AG20443 (cell line): ENCODE measurements around the gene RPL41.
"Not testable (repeated sequence)": the region's sequence is repeated elsewhere in the genome, so short reads cannot be mapped to it uniquely, and the experiment has no call there.

Experiments used
- DNase-seq: peaks from one replicate; pipeline ENCODE4 v3.0.0; 2012; ENCODE audit warnings: low spot score, mixed read lengths

Gene RPL41

DNA sequence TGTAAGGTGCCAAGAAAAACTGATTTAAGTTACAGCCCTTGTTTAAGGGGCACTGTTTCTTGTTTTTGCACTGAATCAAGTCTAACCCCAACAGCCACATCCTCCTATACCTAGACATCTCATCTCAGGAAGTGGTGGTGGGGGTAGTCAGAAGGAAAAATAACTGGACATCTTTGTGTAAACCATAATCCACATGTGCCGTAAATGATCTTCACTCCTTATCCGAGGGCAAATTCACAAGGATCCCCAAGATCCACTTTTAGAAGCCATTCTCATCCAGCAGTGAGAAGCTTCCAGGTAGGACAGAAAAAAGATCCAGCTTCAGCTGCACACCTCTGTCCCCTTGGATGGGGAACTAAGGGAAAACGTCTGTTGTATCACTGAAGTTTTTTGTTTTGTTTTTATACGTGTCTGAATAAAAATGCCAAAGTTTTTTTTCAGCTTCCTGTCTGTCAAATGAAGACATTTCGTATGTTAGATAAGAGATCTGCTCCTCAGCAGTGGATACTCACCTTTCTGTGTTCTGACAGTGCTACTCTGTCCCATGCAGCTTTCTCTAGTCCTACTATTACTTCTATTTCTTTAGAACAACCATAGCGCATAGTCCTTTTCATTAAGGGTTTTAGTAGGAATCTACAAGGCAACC is 13.2 kb upstream of the RPL41 start:
- no peak for DNase-seq

DNA sequence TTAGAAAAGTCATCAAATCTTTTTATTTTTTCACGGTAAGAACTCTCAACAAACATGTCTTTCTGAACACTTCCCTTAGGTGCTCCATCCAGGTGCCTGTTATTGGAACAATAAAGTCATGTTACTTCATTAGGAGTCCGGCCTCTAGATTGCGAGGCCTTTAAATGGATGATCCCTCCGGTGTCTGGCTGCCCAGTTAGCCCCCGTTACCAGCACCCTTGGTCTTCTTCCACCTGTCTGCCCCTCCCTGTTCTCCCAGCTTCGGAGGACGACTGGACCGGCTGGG is 12.7 kb upstream of the RPL41 start:
- no peak for DNase-seq

DNA sequence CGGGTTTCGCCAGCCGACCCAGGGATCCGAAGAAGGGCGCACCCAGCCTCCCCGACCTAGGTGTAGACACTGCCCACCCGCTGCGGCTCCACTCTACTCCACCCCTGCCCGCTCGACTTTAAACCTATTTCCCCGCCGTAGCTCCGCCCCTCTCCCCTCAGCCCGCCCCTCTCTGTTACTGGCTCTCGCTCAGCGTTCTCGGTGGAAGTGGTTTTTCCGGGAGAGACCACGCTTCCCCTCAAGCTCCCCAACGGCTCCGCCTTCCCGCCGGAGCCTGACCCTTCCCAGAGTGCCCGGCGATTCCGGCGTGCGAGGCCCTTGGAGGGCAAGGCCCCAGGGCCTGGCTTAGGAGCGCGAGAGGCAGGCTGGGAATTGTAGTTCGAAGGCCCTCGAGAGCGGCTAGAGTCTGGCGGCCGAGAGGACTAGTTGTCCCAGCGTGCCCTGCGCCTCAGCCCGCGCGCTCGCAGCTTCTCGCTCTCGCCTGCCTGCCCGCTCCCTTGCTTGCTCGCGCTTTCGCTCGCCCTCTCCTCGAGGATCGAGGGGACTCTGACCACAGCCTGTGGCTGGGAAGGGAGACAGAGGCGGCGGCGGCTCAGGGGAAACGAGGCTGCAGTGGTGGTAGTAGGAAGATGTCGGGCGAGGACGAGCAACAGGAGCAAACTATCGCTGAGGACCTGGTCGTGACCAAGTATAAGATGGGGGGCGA is 12.2 kb upstream of the RPL41 start, which contains the start of gene PA2G4:
TSS of gene PA2G4 (plus strand) at position 451 of the 706 bp plus-strand sequence. CDS start at position 630, 179 bp downstream.
- peak; percentile 98 for DNase-seq

DNA sequence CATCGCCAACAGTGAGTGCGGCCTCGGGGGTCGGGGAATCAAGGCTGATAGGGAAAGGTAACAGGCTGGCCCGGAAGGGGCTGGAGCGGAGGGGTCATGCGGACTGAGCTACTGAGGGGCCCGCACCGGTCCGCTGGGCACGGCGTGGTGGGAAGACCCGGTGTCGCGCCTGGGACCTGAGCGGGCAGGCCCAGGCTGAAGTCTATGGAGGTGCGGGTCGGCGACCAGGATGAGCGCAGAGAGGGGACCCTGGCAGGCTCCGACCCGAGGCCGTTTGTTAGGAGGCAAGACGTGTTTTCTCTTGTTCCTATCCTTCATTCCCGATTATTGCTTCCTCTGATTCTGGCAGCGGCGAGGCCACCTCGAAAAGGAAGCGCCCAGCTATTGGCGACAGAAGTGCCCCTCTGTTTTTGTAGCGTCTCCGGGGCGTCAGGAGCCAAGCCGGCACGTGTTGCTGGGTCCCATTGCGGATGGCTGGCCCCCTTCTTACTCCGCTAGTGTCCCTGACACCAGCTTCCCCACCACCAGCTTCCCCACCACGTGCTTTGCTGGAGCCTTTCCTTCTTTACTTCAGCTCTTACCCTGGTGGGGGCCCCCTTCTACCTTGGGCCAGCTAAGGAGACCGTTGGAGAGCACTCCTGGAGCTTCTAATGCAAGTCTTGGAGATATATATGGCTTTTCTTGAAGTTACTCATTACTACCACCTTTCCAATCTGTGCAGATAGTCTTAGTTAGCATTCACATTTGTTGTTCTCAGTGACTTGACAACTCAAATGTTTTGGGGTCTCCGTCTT is 11.4 kb upstream of the RPL41 start:
- DNase-seq, result peak; percentile 25

DNA sequence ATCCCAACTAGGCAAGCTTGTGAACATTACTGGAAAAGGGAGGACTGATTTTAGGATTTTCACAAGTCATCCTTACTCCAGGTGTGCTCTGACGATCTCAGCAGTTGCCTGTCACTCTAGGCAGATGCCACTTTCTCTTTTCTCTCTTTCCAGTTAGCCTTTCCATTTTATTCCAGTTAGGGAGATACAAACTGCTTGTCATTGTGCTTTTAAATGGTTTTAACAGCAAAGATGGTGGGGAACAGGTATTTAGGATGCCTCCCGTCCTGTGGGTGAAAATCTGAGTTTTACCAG is 10.9 kb upstream of the RPL41 start:
- DNase-seq, result no peak

DNA sequence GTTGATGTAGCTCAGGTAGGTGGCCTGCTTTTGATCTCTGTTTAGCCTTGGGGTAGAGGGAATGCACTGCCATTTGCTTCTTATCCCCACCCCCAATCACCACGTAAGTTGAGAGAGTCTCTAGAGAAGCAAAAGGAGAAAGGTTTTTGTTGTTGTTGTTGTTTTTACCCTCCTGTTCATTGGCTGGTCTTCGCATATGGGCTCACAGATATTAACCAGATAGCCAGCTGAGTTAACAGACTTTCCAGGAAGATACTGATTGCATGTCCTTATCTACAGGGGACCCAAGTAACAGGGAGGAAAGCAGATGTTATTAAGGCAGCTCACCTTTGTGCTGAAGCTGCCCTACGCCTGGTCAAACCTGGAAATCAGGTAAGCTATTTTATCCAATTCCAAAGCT is 9.2 kb upstream of the RPL41 start:
- no peak for DNase-seq

DNA sequence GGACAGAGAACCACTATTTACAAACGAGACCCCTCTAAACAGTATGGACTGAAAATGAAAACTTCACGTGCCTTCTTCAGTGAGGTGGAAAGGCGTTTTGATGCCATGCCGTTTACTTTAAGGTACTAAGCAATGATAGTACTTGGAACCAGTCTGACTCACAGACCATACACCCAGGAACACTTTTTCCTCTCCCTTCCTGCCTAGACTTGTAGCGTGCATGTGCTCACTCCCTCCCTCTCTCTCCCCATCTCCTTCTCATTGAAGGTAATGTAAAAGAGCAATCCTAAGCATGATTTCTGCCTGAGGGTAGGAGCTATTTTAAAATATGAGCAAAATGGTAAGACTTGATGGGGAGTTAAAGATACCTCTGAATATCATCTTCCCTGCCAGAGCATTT is 5.9 kb upstream of the RPL41 start:
- no peak for DNase-seq

DNA sequence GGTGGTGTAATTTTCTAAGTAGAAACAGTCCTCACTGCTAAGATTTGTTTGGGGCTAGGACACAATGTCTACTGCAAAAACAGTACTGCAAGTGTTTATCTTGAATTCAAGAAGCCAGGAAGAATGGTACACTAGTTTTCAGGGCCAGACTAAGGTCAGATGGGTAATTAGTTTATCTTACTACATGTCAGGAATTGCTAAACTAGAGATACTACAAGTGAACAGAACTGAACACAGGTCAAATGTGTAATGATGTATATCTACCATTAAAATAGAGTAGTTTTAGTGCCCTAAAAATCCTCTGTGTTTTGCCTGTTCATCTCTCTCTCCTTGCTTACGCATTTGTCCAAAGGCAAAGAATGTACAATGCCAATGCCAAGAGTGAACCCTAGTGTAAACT is 2.3 kb upstream of the RPL41 start:
- DNase-seq, result no peak

DNA sequence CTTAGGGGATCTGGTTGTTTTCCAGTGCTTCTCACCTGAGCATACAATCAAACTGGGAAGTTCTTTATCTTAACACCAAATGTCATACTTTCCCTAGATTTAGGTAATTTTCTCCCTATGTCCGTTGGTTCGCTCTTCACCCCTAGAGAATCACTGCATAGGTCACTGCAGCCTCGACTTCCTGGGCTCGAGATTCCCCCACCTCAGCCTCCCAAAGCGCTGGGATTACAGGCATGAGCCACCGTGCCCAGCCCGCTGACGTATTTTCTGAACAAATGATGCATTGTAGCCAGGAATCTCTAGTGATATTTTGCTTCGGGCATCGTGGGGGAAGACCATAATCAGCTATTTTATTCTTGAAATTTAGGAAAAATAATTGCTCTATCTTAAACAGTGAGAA is 1.1 kb upstream of the RPL41 start:
- no peak for DNase-seq

DNA sequence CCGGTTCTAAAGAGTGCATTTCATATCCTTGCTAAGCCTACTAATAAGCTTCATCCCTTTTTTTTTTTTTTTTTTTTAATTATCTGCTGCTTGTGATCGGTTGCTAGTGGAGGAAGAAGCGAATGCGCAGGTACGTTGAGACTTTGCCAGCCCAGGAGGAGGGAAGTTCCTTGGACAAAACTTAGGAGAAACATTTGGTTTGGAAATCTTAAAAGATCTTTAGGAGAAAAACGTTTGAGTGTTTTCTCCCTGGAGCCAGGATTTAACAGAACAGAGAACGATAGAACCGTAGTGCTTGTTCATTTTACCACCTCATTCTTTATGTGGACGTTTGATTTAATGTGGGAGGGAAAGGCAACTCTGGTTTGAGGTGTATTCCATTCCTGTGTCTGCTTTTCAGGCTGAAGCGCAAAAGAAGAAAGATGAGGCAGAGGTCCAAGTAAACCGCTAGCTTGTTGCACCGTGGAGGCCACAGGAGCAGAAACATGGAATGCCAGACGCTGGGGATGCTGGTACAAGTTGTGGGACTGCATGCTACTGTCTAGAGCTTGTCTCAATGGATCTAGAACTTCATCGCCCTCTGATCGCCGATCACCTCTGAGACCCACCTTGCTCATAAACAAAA is 761 bp downstream of the RPL41 start:
- not testable (repeated sequence) for DNase-seq

DNA sequence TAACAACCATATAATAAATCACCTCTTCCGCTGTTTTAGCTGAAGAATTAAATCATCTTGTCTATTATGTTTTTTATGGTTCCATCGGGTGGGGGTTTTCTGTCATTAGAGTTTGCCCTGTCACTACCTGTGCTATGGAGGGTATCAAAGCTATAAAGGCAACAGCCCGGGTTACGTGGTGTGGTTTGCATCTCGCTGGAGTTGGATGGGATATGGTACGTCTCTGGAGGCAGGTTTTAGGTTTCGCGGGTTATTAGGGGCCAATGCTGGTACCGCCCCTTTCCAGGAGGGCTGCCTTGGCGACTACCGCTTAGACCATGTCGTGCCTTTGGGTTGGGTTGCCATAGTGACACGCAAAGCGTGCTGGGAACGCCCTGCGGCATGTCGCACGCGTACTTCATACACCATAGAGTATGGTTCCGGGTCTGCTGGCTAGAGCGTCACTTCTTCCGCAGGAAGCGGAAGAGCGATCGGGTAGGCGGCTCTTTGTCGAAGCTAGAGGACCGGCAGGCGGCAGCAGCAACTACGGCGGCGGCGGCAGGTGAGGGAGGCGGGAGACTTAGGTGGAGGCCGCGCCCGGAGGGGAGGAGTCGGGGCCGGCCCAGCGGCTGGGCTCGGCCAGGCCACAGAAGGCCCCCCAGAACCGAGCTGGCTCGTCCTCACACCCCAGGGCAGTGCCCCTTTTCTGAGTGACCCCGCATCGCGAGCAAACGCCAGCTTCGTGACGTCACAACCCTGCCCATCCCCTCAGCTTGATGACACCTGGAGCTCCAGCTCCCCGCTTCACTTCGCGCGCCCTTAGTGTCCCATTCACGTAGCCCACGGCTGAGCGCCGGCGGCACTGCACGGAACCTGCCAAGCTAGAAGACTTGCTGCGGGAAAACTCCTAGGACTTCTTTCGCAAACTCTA is 1.6 kb downstream of the RPL41 start, which contains the start of gene ZC3H10:
TSS of gene ZC3H10 (plus strand) at position 489 of the 910 bp plus-strand sequence. CDS start 2,297 bp downstream, outside the sequence.
- DNase-seq, result peak; percentile 96

DNA sequence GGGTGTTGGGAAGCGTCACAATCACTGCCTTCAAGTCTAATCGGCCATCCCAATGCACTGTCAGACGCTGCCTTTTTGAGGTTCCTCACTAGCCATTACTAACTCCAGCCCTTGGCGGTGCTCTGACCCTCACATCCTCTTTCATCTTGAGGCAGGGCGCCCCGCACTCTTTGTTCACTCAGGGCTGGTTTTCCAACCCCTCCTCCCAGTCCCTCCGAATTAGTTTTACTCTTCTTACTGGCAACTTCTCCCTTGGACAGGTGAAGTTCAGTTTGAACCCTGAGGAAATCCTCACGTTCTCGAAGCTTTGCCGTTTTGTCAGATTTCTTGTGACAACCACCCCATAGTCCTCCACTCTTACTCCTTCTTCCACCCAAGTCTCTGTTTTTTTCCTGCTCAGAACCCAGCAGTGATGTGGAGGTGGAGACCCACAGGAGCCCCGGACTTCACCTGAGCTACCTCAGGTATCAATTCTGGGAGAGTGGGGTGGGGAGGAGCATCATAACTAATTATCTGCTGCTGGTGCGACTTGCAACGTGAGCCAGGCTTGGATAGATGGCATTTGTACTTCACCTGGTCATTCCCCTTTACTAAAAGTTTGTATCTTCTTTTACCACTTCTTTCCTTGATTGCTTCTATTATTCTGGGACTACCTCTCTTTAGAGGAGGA is 2.4 kb downstream of the RPL41 start:
- no peak for DNase-seq

DNA sequence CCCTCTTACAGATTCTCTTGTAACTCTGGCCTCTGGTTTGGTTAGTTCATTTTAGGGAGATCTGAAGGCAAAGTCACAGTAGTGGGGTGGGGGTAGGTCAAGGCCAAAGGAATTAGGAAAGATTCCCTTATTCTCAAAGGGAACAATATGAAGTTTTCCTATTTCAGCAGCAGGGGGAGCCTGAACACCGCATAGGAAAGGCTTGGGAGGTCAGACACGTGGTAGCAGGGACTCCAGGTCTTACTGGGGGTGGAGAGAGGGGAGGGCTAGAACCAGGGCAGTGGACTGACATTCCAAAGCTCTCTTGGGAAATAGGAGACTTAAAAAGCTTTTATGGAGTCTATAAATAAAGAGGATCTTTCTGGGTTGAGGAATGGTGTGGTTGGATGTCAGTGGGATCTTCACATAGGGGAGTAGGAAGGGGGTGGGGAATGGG is 2.9 kb downstream of the RPL41 start:
- DNase-seq, result peak; percentile 84

DNA sequence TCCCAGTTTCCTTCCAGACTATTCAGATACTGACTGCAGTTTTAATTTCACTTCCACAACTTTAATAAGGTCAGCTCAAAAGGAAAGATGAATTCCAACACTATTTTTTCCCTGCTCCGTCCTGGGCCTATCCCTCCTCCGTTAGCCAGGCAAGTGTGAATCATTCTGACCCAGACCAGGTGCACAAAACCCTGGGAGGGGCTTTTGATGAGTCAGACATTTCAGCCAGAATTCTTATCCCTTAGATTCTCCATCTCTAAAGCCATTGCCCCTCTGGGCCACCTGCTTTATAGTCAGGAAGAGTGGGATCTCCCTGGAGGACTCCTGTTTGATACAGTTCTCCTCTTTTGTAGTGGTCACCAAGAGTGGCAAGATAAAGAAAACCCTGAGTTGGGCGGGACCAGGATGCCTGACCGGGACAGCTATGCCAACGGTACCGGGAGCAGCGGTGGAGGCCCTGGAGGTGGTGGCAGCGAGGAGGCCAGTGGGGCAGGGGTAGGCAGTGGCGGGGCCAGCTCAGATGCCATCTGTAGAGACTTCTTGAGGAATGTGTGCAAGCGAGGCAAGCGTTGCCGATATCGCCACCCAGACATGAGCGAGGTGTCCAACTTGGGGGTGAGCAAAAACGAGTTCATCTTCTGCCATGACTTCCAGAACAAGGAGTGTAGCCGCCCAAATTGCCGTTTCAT is 3.9 kb downstream of the RPL41 start:
- DNase-seq, result no peak

DNA sequence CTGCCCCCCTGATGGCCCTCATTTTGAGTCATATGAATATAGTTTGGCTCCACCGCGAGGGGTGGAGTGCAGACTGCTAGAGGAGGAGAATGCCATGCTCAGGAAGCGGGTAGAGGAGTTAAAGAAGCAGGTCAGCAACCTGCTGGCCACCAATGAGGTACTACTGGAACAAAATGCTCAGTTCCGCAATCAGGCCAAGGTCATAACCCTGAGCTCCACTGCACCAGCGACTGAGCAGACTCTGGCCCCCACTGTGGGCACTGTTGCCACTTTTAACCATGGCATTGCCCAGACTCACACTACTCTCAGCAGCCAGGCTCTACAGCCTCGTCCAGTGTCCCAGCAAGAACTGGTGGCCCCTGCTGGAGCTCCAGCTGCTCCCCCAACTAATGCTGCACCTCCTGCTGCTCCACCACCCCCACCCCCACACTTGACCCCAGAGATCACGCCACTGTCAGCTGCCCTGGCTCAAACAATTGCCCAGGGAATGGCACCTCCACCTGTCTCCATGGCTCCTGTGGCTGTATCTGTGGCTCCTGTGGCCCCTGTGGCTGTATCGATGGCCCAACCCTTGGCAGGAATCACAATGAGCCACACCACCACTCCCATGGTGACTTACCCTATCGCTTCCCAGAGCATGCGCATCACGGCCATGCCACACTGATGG is 4.9 kb downstream of the RPL41 start:
- no peak for DNase-seq

DNA sequence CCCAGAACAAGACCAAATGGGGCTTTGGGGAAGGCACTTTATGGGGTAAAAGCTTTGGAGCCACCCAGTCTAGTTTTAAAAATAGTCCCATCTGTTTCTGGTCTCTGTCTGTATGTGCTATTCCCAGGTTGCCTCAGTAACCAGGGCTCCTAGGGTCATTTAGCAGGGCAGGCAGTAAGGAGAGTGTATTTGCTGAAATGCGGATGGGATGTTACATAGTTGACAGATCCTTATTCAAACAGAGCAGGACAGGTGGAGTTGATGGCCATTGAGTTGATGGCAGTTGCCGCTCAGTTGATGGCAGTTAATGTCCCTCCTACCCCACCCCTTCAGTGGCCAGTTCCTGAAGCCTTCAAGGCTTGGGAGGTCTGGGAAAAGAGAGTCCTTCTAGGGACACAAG is 6.2 kb downstream of the RPL41 start:
- DNase-seq, result no peak

DNA sequence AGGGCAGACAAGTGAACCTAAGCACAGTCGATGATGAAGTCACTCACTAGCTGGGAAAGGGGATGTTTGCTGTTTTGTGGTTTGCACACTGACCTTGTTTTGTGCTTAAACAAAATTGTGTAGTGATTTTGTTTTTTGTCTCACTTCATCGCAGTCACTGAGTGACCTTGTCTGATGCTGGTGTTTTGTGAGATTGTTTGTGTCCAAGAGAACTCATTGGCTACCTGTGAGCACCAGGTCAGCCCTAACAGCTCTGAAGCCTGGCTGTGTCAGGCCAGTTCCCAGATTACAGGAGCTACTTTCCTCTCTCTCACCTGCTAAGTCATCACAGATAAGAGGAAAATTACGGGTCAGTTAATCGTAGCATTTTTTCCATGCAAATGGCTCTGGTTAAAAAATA is 7.7 kb downstream of the RPL41 start:
- DNase-seq, result no peak

DNA sequence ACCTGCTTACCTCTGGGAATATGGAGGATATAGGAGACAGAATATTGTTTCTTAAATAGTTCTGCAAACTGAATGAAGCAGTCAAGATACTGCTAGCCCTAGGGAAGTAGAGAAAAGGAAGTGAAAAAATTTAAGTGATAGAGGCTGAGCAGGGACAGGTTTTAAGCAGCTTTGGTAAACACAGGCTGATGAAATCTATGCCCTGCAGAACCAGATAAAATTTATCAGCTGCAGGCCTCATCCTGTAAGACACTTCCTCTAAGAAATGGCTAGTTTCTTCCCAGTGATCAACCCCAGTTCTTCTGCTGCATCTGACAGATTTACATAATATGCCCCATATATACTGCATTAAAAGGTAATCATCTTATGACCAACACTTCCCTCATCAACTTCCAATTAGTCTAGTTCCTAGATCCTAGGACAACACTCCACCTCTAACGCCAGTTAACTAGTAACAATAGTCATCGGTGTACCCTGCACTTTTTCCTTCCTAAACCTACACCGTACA is 10.4 kb downstream of the RPL41 start:
- no peak for DNase-seq

DNA sequence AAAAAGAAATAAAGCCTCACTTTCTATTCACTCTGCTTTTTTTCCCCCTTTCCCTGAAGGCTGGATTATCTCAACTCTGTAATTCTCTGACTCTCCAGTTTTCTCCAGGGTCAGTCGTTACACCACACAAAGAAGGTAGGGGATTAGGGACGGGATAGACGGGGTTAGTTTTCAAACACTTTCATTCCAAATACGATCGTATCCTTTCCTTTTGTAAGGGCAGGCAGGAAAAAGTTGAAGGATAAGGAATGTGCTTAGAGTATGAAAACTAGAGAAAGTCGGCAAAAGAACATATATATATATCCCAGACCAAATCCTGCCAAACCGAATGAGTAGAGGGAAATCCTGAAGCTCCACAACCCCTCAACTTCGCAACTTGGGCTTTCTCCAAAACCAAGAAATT is 11.1 kb downstream of the RPL41 start:
- no peak for DNase-seq
